GM12872 (cell line): ENCODE data around the gene AKAP13.

Source experiments
- TF ChIP-seq, protein P1 (sequence below): IDR thresholded peaks from 3 replicates; pipeline ENCODE4 v1.5.1; 2011; ENCODE audit warnings: low read depth, mild to moderate bottlenecking, low read length, moderate library complexity; ENCODE audit not compliant: insufficient read depth

AKAP13 gene

GRCh38 chr15:85763157-85763556 lies 382.8 kb downstream of the AKAP13 start:
- TF ChIP-seq, protein P1, sequence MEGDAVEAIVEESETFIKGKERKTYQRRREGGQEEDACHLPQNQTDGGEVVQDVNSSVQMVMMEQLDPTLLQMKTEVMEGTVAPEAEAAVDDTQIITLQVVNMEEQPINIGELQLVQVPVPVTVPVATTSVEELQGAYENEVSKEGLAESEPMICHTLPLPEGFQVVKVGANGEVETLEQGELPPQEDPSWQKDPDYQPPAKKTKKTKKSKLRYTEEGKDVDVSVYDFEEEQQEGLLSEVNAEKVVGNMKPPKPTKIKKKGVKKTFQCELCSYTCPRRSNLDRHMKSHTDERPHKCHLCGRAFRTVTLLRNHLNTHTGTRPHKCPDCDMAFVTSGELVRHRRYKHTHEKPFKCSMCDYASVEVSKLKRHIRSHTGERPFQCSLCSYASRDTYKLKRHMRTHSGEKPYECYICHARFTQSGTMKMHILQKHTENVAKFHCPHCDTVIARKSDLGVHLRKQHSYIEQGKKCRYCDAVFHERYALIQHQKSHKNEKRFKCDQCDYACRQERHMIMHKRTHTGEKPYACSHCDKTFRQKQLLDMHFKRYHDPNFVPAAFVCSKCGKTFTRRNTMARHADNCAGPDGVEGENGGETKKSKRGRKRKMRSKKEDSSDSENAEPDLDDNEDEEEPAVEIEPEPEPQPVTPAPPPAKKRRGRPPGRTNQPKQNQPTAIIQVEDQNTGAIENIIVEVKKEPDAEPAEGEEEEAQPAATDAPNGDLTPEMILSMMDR, result no peak

GRCh38 chr15:85763673-85764633 lies 383.6 kb downstream of the AKAP13 start:
- TF ChIP-seq, protein P1, result no peak

DNA sequence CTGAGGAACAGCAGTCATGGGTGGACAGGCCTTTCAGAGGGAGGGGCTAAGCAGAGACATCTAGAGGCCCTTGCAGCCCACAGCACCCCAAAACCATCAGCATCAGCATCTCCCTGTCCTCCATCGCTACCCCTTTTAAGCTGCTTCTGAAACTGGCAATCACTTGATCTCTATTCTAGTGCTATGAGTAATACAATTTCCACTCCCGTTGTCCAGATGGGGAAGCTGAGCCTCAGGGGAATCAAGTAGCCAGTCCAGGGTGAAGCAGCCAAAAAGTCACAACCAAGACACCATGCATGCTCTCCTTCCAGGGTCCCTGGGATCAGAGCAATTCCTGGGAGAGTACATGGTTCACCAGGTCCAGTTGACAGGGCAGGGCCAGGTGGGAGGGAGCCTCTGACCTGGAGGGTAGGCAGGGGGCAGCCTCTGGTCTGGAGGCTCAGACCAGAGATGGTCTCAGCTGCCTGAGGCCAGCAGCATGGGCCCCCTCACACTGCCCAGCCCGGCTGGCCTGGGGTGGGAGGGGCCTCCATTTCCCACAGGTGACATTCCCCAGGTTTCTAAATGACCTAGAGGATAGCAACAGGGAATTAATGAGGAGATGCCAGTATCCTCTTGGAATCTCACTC lies 384.4 kb downstream of the AKAP13 start:
- TF ChIP-seq, protein P1, result no peak

- TF ChIP-seq, protein P1, result no peak
These were observed 385.8 kb downstream of the AKAP13 start for GRCh38 chr15:85766001-85766831.

- TF ChIP-seq, protein P1, result no peak
These were observed 387.6 kb downstream of the AKAP13 start for GRCh38 chr15:85767785-85768529.

GRCh38 chr15:85768595-85769168 lies 388.3 kb downstream of the AKAP13 start:
- TF ChIP-seq, protein P1, result no peak
